HAP-1 (cell line): ENCODE data around the gene UBL3.
A peak's percentile ranks its signal among the peaks of the same experiment; 100 is the strongest.

ENCODE experiments used
- DNase-seq, 2 experiments: peaks; one replicate each; pipeline ENCODE4 v3.0.0-alpha.2; 2016 to 2020; ENCODE audit warnings: low spot score in 2 of 2
- H3K27me3 ChIP-seq: fragments of 250-450 bp; sonication (Bioruptor Pico); 2 replicates; pipeline ENCODE4 v1.5.1; 2020; ENCODE audit warnings: low read depth, mild to moderate bottlenecking, moderate library complexity
- H3K36me3 ChIP-seq: fragments of 250-450 bp; sonication (Bioruptor Pico); replicated peaks from 2 replicates; pipeline ENCODE4 v1.5.1; 2020; ENCODE audit warnings: mild to moderate bottlenecking
- H3K4me1 ChIP-seq: fragments of 250-450 bp; sonication (Bioruptor Pico); 2 replicates; pipeline ENCODE4 v1.5.1; 2020; ENCODE audit warnings: mild to moderate bottlenecking
- H3K4me3 ChIP-seq: fragments of 250-450 bp; sonication (Bioruptor Pico); 2 replicates; pipeline ENCODE4 v1.5.1; 2020; ENCODE audit warnings: mild to moderate bottlenecking, moderate library complexity
- H3K9me3 ChIP-seq: fragments of 250-450 bp; sonication (Bioruptor Pico); 2 replicates; pipeline ENCODE4 v1.5.1; 2020; ENCODE audit warnings: mild to moderate bottlenecking, moderate library complexity
- in situ Hi-C: fragments of 300-500 bp; cut with MboI; formaldehyde crosslinking; loops from 3 replicates; pipeline ENCODE4 v1.14.3; 2020; ENCODE audit warnings: low sequenced_read_pairs, inconsistent platforms, mixed read lengths

The UBL3 gene

DNA sequence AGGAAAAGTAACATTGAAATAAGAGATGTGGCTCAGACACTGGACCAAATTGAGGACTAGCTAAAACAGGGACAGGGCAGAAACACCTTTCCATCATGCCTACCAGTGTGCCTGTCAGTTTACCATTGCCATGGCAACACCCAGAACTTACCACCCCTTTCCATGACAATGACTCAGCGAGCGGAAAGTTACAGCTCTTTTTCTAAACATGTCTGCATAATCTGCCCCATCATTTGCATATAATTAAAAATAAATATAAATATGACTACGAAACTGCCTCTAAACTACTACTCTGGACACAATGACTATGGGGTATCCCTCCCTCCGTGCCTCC, 96.0 kb downstream of the UBL3 start:
- no peaks in the 10 kb centered on the region for H3K36me3 ChIP-seq
- DNase-seq = peak; percentile 30 to 66
- no peaks in the 10 kb centered on the region for H3K27me3 ChIP-seq
- in situ Hi-C loops = no loop called here
- no peak overlapping the region for H3K4me3 ChIP-seq
- peaks cover 7% of the 10 kb centered on the region for H3K4me1 ChIP-seq
- no peaks in the 10 kb centered on the region for H3K9me3 ChIP-seq

GRCh38 chr13:29753618-29754472, 96.6 kb downstream of the UBL3 start:
- no peak for DNase-seq
- in situ Hi-C loops = no loop called here
- no peak overlapping the region for H3K4me3 ChIP-seq

GRCh38 chr13:29752175-29752574, 98.2 kb downstream of the UBL3 start:
- in situ Hi-C loops = no loop called here
- no peaks in the 10 kb centered on the region for H3K36me3 ChIP-seq

More at GRCh38 chr13:29753618-29754472, 96.6 kb downstream of the UBL3 start:
- Histone ChIP-seq H3K36me3 (no peaks in the 10 kb centered on the region), H3K9me3 (no peaks in the 10 kb centered on the region), H3K4me1 (peaks cover 7% of the 10 kb centered on the region), H3K27me3 (no peaks in the 10 kb centered on the region)

GRCh38 chr13:29750183-29750530, 100.3 kb downstream of the UBL3 start:
- no peak for DNase-seq
- Histone ChIP-seq H3K4me3 (no peak overlapping the region), H3K36me3 (no peaks in the 10 kb centered on the region), H3K27me3 (no peaks in the 10 kb centered on the region), H3K9me3 (no peaks in the 10 kb centered on the region), H3K4me1 (peaks cover 7% of the 10 kb centered on the region)
- in situ Hi-C loops = no loop called here

More at GRCh38 chr13:29752175-29752574, 98.2 kb downstream of the UBL3 start:
- H3K27me3 ChIP-seq = no peaks in the 10 kb centered on the region
- peaks cover 7% of the 10 kb centered on the region for H3K4me1 ChIP-seq
- H3K4me3 ChIP-seq = no peak overlapping the region
- H3K9me3 ChIP-seq = no peaks in the 10 kb centered on the region
- no peak for DNase-seq

GRCh38 chr13:29749401-29750182, 100.8 kb downstream of the UBL3 start:
- H3K27me3 ChIP-seq = no peaks in the 10 kb centered on the region
- no peaks in the 10 kb centered on the region for H3K9me3 ChIP-seq
- no peak overlapping the region for H3K4me3 ChIP-seq
- DNase-seq = no peak
- H3K36me3 ChIP-seq = no peaks in the 10 kb centered on the region
- H3K4me1 ChIP-seq = peaks cover 6% of the 10 kb centered on the region
- in situ Hi-C loops = no loop called here

- in situ Hi-C loops = no loop called here
- H3K27me3 ChIP-seq = no peaks in the 10 kb centered on the region
- no peaks in the 10 kb centered on the region for H3K4me1 ChIP-seq
These were observed 102.3 kb downstream of the UBL3 start for GRCh38 chr13:29748097-29748496.

GRCh38 chr13:29746148-29746677, 104.2 kb downstream of the UBL3 start:
- no peaks in the 10 kb centered on the region for H3K4me1 ChIP-seq
- no peaks in the 10 kb centered on the region for H3K27me3 ChIP-seq
- no peaks in the 10 kb centered on the region for H3K9me3 ChIP-seq
- H3K4me3 ChIP-seq = no peak overlapping the region
- in situ Hi-C loops = no loop called here
- no peaks in the 10 kb centered on the region for H3K36me3 ChIP-seq
- DNase-seq = no peak

More at GRCh38 chr13:29748097-29748496, 102.3 kb downstream of the UBL3 start:
- no peak for DNase-seq
- Histone ChIP-seq H3K4me3 (no peak overlapping the region), H3K9me3 (no peaks in the 10 kb centered on the region), H3K36me3 (no peaks in the 10 kb centered on the region)

DNA sequence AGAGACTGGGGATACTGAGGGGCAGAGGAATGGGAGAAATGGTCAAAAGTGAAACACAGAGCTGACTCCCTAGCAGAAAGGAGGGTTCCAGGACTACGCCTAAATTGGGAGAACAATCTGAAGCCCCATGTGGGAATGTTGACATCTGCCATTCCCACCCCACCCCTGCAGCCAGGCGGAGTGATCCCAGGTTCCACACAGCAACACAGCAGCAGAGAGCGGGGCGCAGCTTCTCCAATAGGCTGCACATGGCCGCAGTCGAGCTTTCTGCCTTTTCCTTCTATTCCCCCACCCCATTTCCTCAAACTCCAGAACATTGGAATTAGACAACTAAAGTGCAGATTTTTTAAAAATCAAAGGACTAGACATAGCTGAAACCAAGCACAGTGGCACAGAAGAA, 104.7 kb downstream of the UBL3 start:
- Histone ChIP-seq H3K27me3 (no peaks in the 10 kb centered on the region), H3K9me3 (no peaks in the 10 kb centered on the region), H3K36me3 (no peaks in the 10 kb centered on the region), H3K4me3 (no peak overlapping the region), H3K4me1 (no peaks in the 10 kb centered on the region)
- in situ Hi-C loops = no loop called here
- no peak for DNase-seq

DNA sequence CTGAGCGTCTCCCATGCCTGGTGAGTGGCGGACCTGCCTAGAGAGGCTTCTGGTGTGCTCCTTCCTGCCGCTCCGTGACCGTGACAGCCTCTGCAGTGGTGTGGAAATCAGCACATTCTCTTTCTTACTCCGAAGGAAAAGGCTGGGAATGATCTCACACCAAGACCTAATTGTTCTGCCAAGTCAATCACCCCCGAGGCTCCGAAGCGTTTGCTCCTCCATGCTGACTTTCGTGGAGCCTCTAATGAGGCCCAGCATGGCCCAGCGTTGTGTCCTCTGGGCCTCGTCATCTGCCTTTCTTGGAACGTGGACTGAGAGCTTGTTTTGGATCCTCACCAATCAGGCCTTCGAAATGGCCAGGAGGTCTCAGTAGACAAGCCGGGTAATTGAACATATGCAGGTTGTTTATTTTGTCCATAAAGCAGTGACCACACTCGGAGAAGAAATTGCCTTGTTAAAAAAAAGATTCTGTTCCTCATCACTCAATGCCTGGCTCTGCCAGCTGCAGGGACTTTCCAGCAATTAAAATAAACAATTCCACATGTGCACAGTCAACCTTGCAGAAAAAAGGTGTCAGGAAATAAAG, 107.1 kb downstream of the UBL3 start:
- no peak overlapping the region for H3K4me3 ChIP-seq
- in situ Hi-C loops = no loop called here
- H3K27me3 ChIP-seq = no peaks in the 10 kb centered on the region
- no peaks in the 10 kb centered on the region for H3K9me3 ChIP-seq
- H3K36me3 ChIP-seq = no peaks in the 10 kb centered on the region
- H3K4me1 ChIP-seq = no peaks in the 10 kb centered on the region
- DNase-seq = no peak

DNA sequence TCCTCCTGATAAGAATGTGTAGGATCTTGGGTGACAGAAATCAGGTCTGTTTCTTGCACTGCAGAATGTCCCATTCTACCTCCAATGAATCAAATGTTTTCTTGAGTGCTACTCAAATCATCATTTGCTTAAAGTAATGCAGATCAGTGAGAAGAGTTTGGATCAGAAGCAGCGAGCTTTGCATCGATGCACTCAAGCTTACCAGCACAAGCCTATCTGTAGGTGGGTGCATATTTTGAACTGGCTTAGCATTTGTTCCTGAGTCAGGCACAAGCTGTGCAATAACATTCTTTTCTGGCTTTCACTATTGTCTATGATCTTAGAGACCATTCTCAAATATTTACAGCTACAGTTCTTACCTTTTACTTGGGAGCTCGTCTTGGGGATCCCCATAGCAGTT, 109.5 kb downstream of the UBL3 start:
- no peak for DNase-seq
- H3K36me3 ChIP-seq = no peaks in the 10 kb centered on the region
- in situ Hi-C loops = no loop called here

DNA sequence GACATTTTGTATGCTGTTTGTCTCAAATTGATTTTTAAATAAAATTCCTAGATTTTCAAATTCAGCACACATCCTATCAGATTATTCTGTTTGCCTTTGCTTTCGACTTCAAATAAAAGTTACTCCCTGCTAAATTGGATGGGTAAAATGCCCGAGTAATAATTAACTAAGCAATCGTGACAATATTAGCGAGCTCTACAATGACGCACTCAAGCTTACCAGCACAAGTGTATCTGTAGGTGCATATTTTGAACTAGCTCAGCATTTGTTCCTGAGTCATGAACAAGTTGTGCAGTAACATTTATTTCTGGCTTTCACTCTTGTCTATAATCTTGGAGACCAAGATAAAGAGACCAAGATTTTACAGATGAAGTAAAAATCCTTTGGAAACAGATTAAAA, 113.4 kb downstream of the UBL3 start:
- H3K36me3 ChIP-seq = no peaks in the 10 kb centered on the region
- no peak for DNase-seq
- H3K27me3 ChIP-seq = no peaks in the 10 kb centered on the region
- no peak overlapping the region for H3K4me3 ChIP-seq
- H3K9me3 ChIP-seq = no peaks in the 10 kb centered on the region
- in situ Hi-C loops = no loop called here
- no peaks in the 10 kb centered on the region for H3K4me1 ChIP-seq

More for the DNA sequence above, 109.5 kb downstream of the UBL3 start:
- no peaks in the 10 kb centered on the region for H3K4me1 ChIP-seq
- H3K9me3 ChIP-seq = no peaks in the 10 kb centered on the region
- H3K27me3 ChIP-seq = no peaks in the 10 kb centered on the region
- H3K4me3 ChIP-seq = no peak overlapping the region

- no peak for DNase-seq
- H3K36me3 ChIP-seq = no peaks in the 10 kb centered on the region
- in situ Hi-C loops = no loop called here
- no peaks in the 10 kb centered on the region for H3K4me1 ChIP-seq
- H3K4me3 ChIP-seq = no peak overlapping the region
- no peaks in the 10 kb centered on the region for H3K27me3 ChIP-seq
- no peaks in the 10 kb centered on the region for H3K9me3 ChIP-seq
These were observed 117.2 kb downstream of the UBL3 start for GRCh38 chr13:29733147-29733611.

DNA sequence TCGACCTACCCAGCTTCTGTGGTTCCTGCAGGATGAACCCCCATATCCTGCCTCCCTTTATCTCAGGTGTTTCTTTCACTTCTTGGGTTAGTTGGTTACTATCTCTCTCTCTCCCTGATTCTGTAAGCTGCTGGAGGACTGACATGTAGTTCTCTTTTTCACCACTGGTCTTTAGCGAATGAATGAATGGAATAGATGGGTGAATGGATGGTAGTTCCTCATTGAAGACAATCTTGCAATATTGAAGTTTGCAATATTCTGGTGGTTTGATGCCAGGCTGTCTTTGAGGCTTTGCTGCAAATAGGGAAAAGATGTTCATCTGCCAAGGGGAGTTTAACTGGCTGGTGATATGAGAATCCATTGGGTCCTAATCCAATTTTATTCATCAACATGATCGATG, 120.2 kb downstream of the UBL3 start:
- DNase-seq = no peak
- Histone ChIP-seq H3K27me3 (no peaks in the 10 kb centered on the region), H3K4me3 (no peak overlapping the region), H3K36me3 (no peaks in the 10 kb centered on the region), H3K4me1 (no peaks in the 10 kb centered on the region), H3K9me3 (peaks cover 5% of the 10 kb centered on the region; the same call in 1 of the 2 replicates)
- in situ Hi-C loops = no loop called here

DNA sequence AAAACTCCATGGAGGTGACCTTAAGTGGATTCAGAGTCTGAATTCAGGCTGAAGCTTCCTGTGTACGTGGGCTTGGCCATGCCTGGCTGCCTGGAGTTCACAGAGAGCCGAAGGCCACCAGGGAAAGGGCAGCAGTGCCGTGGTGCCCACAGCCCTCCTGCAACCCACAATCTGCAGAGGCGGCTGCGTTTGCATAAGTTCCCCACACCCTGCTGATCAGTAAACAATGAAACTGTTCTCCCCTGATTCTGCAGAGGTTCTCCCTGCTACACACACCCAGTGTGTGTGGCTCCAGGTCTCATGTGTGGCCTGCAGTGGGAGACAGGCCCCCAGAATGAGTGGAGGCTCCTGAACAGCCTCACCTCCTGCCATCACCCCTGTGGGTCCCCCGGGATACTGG, 128.0 kb downstream of the UBL3 start:
- Histone ChIP-seq H3K4me3 (no peak overlapping the region), H3K27me3 (no peaks in the 10 kb centered on the region), H3K36me3 (no peaks in the 10 kb centered on the region), H3K9me3 (peaks cover 5% of the 10 kb centered on the region; the same call in 1 of the 2 replicates), H3K4me1 (no peaks in the 10 kb centered on the region)
- DNase-seq = no peak
- in situ Hi-C loops = no loop called here
